Stimulated activated CD4-positive, alpha-beta T cell treated with anti-CD3 and anti-CD28 coated beads, Interleukin-2, amount 100 ng/mL, for 24 hours (primary cell): ENCODE measurements around the gene MARCHF9.

Experiments used
- DNase-seq, 2 donors: peaks; one replicate each; pipeline ENCODE4 v3.0.0-alpha.2; 2020

The MARCHF9 gene

GRCh38 chr12:57737467-57738460 is 17.1 kb upstream of the MARCHF9 start:
- DNase-seq, result no peak

DNA sequence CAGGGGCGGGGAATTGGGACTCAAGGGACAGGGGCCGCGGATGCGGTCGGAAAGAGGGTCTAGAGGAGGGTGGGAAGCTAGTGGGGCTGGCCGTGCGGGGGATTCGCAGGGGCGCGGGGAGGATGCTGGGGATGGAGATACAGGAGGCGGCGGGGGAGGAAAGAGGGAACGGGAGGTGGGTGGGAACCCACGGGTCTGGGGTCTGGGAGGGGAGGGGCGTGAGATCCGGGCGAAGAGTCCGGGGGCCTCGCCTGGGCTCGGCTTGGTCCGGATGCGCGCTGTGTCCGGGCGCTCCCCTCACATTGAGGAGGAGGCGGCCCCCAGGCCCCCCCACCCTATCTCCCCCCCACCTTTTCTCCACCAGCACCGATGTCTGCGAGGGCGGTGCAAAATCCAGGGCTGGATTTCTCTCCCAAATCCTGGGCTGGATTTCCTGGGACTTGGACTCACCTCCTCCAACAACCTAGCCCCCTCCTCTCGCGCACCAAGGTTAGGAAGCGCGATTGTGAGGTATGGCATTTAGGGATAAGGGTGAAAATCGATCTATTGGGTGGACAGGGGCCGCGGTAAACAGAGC is 16.2 kb upstream of the MARCHF9 start, which contains the start of gene AGAP2:
AGAP2 (minus strand) TSS at position 82 of the 577 bp plus-strand sequence. CDS start 496 bp downstream, outside the sequence.
- DNase-seq, result no peak

DNA sequence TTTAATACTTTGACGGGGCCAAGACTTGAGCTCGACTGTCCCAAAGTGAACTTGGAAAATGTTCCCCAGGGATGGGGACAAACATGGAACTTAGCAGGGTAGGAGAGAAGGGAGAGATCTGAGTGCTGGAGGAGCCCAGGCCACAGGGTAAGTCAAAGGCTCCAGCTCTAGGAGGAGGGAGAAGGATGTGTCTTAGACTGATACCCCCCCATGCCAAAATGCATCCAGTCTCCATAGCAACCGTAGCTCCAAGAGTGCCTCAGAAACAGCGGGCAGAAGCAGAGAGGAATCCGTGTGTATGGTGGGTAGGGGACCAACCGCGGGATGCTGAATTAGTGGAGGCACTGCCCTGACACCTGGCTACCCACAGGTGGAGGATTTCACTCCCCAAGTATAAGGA is 15.5 kb upstream of the MARCHF9 start:
- DNase-seq, result no peak

GRCh38 chr12:57739914-57740538 is 14.9 kb upstream of the MARCHF9 start:
- no peak for DNase-seq

GRCh38 chr12:57740656-57741412 is 14.1 kb upstream of the MARCHF9 start:
- peak; percentile 72 to 73 for DNase-seq

DNA sequence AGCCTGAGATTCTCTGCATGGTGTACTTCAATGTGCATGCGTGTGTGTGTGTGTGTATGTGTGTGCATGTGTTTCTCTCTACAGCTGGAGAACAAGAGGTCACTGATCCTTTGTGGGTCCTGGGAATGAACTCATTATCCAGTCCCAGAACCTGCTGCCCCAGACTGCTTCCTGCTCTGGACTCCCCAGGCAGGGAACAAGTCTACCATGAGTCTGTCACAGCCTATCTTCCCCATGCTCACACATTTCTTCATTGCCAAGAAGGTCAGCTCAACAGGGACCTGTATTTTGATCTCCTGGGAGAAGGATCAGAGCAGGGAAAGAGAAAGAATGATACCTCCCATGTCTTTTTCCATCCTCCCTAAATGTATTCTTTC is 13.5 kb upstream of the MARCHF9 start:
- no peak for DNase-seq

GRCh38 chr12:57741844-57742738 is 12.8 kb upstream of the MARCHF9 start:
- DNase-seq, result peak; percentile 78 to 81

DNA sequence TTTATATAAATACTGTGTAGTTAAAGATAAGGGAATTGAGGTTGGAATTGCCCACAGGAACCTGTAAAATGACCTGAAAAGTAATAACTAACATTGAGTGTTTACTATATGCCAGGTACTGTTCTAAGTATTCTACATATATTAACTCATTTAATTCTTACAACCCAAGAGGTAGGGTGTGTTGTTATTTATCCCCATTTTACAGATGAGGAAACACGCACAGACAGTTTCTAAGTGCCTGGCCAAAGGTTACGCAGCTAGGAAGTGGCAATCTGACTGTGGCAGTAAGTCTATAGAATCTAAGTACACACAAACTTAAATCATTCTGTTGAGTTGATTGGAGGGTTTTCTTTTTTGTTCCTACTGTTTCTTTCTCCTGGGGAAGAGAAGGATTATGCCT is 11.1 kb upstream of the MARCHF9 start:
- no peak for DNase-seq

DNA sequence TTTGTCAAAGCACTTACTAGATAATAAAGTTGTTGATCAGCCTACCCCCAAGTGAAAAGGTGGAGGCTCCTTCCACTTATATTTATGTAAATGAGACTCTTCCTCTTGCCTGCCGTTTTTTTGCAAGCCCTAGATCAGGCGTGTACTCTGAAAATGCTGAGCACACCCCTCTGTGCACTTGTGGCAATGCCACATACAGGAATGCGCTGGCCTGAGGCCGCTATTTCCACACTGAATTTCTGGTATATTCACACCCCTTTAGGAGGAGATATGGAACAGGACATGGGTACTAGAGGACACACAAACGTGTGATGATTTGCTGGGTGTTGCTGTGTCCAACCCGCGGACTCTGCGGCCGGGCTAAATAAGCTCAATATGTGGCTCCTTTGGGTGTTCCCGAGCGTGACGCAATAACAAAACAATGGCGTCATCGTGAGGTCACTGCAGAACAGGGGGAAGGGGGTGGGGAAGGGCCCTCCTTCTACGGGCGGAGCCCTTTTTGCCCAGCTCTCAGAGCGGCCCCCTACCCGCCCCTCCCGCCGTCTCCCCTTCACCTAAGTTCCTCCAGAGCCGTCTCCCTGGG is 10.6 kb upstream of the MARCHF9 start:
- peak; percentile 78 to 79 for DNase-seq

DNA sequence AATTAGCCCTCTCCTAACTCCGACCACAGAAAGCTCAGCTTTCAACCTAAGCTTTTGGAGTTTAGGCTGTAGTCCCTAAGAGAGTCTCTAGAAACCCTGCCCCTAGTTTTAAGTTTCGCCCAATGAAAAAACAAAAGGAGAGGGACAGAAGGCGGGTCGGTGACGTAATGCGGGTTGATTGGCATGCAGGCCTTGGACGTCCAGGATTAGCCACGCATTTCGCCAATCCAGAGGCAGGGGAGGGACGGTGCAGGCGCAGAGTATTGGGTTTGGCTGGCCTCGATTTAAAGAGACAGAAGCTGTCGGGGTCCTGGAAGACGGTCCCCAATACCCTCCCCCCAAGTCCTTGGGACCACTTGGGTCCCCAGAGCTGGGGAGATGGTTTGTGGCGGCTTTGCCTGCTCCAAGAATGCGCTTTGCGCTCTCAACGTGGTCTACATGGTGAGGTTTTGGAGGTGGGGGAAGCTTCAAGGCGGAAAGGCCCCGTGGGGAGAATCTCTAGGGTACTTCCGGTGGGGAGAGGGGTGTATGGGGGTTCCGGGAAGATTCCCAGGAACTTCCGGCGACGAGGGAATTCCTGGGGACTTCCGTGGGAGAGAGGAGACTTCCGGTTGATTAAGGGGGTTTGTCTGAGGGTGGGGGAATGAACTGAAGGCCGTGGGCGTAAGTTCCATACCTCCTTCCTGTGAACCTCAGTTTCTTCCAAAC is 10.0 kb upstream of the MARCHF9 start, which contains the start of gene TSPAN31:
TSPAN31 (plus strand) TSS at position 263 of the 708 bp plus-strand sequence; CDS start at position 379, 116 bp downstream.
- peak; percentile 94 to 95 for DNase-seq

DNA sequence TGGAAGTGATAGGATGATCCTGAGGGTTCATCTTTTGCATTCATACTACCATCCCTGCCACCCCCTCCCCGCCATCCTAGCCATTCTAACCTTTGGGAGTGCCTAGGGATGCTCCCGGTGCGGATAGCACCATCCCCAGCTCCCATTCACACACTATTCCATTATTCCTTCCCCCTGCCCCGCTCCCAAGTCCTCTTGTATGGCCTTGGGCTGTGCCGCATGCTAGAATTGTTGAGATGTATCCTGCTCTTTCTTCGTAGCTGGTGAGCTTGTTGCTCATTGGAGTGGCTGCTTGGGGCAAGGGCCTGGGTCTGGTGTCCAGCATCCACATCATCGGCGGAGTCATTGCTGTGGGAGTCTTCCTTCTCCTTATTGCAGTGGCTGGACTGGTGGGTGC is 9.4 kb upstream of the MARCHF9 start:
- DNase-seq, result peak in 1 of 2 donors; percentile 28

- no peak for DNase-seq
Observed at GRCh38 chr12:57746025-57746424, 8.9 kb upstream of the MARCHF9 start.

DNA sequence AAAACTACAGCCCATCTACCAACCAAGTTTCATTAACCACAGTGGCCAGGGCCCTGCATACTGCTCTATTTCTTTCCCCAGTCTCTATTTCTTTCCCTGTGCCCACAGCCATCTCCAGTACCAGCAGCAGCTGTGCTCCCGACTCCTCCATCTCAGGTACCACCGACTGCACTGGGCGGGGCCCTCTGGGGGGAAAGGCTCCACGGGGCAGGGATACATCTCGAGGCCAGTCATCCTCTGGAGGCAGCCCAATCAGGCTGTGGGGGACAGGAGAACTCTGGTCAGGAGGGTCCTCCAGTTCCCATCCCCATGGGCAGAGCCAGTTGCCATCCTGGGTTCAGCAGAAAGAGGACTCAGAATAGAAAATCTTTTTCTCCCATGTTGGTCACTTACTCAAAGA is 5.8 kb upstream of the MARCHF9 start:
- DNase-seq, result no peak

DNA sequence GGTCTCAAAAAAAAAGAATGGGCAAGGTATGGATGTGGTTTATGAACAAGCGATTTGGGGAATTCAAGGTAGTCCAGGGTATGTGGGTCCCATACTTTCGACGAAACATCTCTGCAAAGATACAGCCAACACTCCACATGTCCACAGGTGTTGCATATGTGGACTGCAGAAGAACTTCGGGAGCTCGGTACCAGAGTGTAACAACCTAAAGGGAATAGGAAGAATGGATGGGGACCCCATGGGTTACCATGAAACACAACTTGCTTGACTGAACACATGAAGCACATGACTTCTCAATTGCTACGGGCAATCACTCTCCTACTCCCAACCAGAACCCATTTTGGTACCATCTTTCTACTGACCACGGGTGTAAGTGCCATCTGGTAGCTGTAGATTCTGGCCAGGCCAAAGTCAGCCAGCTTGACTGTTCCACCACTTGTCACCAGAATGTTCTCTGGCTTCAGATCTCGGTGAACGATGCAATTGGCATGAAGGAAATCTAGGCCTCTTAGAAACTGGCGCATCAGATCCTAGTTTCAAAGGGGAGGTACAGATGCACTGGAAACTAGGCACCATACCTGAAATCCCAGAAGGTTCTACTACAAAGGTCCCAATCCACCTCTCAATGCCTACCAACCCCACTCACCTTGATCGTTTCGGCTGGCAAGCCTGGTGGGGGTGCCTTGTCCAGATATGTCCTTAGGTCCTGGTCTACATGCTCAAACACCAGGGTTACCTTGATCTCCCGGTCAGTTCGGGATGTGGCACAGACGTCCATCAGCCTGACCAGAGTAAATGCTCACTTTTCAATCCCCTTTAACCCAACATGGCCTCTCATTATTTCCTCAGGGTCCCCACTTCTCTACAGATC is 4.1 kb upstream of the MARCHF9 start:
- no peak for DNase-seq

DNA sequence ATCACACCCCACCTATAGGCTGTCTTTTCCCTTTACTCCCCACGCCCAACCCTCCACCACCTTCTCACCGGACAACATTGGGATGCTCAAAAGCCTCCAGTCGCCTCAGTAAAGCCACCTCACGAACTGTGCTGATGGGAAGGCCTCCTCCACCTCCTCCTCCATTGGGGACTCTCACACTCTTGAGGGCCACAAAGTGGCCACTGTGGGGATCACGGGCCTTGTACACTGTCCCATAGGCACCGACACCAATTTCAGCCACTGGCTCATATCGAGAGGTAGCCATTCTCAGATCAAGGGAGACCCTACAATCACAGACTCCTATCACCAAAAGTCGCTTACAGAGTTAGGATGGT is 3.5 kb upstream of the MARCHF9 start:
- no peak for DNase-seq

- peak; percentile 97 to 98 for DNase-seq
Observed at GRCh38 chr12:57751788-57752667, 2.9 kb upstream of the MARCHF9 start, which contains the start of gene CDK4. Gene CDK4 (minus strand): TSS chr12:57752310. CDS start chr12:57751717, 593 bp downstream.

- no peak for DNase-seq
Observed at GRCh38 chr12:57752668-57753000, 2.3 kb upstream of the MARCHF9 start.

- no peak for DNase-seq
Observed at GRCh38 chr12:57753756-57754337, 1.1 kb upstream of the MARCHF9 start.

- DNase-seq, result no peak
Observed at GRCh38 chr12:57755194-57755453, 221 bp downstream of the MARCHF9 start.
